Forelimb muscle (tissue), 1 donor: ENCODE results near the gene RAB3IL1. TPM values are rescaled to one million over a fixed set of nuclear protein-coding genes. Genes with fewer than 3 reads are reported as not detected.

Source experiments
- DNase-seq: peaks from one replicate; pipeline ENCODE4 v3.0.0-alpha.2; 2013; ENCODE audit warnings: low read depth
- polyA plus RNA-seq: library from polyadenylated mRNA; unstranded; fragments of 120-200 nt; gene quantifications from one replicate; pipeline ENCODE4 v1.2.1, GENCODE V29; 2013; ENCODE audit not compliant: insufficient read length

The RAB3IL1 gene
- polyA plus RNA-seq, 1 donor: 25.9 TPM

GRCh38 chr11:61905067-61905696 is 12.2 kb downstream of the RAB3IL1 start:
- no peak for DNase-seq

DNA sequence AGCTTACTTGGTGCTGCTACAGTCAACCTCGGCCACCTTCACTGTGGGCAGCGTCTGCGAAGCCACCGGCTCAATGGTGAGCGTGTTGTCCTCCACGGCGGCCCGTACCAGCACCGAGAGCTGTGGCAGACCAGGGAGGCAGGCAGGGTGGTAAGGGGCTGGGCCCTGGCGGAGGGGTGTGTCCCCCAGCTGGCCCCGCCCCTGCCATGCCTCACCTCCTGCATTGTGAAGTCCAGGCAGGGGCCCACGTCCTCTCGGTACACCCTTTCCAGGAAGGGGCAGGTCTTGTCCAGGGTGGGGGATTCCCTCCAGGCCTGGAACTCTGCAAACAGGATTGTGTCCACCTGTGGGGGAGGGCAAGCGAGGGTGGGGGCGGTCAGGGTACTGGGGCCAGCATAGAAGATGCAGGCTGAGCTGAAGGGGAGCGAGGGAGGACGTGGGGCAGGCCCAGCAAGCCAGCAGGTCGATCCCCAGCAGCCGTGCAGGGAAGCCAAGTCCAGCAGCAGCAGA is 12.8 kb downstream of the RAB3IL1 start:
- DNase-seq: no peak

DNA sequence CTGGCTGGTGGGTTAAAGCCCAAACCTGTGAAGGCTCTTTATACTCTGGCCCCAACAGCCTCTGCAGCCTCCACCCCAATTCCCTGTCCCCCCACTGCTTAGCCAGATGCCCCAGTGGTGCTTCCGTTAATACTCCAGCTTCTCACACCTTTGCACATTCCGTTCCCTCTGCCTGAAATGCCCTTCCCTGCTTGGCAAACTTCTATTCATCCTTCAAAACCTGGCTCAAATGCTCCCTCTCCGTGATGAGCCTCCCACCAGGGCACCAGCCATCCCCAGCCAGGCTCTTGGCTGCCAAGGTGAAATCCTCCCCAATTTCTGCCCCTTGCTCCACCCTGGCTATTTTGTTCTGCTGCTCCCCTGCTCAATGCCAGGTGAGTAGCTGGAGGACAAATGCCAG is 13.5 kb downstream of the RAB3IL1 start:
- DNase-seq: no peak

DNA sequence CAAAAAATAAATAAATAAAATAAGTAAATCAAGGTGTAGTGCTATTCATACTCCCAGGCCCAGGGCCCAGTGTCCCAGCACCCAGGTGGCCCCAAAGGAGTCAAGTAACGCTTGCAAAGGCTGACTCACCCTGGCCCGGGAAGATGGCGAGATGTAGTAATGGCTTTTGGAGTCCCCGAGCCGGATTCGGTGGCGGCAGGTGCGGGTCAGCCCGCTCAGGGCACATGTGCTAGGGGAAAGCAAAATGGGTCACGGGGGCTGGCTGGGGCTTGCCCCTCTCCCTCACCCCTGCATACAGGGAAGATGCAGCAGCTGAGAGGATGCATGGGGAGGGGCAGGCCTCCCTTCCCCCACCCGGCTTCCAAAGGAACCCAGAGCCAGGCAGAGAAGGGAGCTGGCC is 15.1 kb downstream of the RAB3IL1 start:
- DNase-seq: no peak

DNA sequence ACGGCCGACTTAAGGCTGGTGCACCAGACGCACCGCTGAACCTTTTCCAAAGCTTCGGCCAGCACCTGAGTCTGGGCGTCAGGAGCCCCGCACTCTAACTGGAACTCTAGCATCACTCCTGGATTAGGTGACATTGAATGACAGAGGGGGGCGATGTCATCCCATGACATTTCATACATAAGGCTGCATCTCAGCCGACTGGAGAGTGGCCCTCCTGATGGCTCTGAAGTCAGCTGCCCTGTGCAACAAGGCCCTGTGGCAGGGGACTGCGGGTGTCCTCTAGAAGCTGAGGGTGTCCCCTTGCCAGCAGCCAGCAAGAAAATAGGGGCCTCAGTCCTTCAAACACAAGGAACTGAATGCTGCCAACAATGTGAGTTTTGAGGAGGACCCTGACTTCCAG is 16.0 kb downstream of the RAB3IL1 start:
- DNase-seq: no peak

GRCh38 chr11:61900251-61900650 is 17.1 kb downstream of the RAB3IL1 start:
- DNase-seq: no peak

GRCh38 chr11:61899146-61899841 is 18.1 kb downstream of the RAB3IL1 start:
- no peak for DNase-seq

GRCh38 chr11:61898247-61898582 is 19.2 kb downstream of the RAB3IL1 start:
- DNase-seq: no peak

GRCh38 chr11:61897387-61898246 is 19.7 kb downstream of the RAB3IL1 start:
- no peak for DNase-seq

GRCh38 chr11:61896665-61897386 is 20.5 kb downstream of the RAB3IL1 start:
- no peak for DNase-seq

DNA sequence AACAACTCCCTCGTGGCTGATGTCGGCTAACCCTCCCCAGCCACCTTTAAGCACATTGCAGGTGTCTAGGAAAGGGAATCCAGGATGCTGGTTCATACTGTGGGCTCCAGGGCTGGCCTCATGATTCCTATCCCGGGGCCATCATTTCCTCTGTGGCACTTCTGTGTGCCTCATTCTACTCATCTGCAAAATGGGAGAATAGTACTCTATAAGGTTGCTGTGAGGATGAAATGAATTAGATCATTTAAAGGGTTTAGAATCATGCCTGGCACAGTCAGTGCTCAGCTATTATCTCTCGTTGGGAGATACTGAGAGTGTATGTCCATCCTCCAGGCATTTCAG is 21.7 kb downstream of the RAB3IL1 start:
- no peak for DNase-seq

DNA sequence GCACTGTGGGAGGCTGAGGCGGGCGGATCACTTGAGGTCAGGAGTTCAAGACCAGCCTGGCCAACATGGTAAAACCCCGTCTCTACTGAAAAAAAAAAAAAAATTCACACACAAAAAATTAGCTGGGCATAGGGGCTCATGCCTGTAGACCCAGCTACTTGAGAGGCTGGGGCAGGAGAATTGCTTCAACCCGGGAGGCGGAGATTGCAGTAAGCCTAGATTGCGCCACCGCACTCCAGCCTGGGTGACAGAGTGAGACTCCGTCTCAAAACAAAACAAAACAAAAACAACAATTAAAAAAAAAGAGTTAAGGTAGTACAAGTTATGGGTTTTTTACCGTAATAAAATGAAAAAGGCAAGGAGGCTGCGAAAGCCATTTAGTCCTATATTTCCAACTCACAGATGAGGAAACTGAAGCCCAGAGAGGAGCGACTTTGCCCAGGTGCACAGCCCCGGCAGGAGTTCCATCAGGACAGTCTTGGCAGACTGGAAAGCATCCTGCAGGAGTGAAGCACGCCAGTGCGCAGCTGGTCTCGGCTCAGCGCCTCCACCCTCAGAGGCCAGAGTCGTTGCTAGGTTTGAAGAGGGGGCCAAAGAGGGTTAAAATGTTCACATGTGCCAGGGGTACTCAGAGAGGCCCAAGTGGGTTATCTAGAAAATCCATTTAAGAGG is 22.2 kb downstream of the RAB3IL1 start:
- DNase-seq: no peak

- peak; percentile 72 for DNase-seq
Measured at GRCh38 chr11:61893981-61894380, 23.4 kb downstream of the RAB3IL1 start.

- DNase-seq: no peak
Measured at GRCh38 chr11:61892085-61892370, 25.3 kb downstream of the RAB3IL1 start.

DNA sequence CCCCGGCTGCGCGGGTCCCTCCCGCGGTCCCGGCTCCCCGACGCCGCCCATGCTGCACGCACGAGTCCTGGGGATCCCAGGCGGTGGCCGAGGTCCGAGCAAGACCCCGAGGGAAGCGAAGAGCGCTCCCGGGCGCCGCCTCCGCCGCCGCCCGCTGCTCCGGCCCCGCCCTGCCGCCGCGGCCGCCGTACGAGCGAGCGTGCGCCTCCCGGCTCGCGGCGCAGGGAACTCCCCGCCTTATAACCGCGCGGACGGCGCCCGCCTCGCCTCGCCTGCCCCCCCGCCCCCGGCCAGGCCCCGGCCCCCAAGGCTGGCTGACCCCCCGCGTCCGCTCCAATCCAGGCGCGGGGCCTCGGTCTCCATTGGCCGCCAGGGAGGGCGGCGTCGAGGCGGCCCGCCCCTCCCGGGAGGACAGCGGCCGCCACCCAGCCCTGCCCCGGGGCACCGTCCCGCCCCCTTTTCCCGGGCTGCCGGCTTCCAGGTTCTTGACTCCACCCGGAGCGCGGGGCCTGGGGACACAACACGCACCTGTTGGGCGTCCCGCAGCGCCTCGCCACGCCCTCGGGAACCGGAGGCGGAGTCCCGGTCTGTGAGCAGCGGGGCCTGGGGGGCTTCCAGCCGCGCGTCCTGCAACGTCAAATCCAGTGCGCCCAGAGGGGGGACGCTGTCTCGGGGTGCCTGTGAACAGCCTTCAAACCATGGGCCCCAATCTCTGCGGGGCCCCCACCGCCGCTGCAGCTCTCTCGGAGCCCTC is 25.9 kb downstream of the RAB3IL1 start, which contains the start of gene FADS3:
Gene FADS3, minus strand, starts transcription at position 215 of the 754 bp plus-strand sequence. Its CDS starts 164 bp downstream, at position 51.
- DNase-seq: no peak

GRCh38 chr11:61890529-61891330 is 26.6 kb downstream of the RAB3IL1 start:
- no peak for DNase-seq

- no peak for DNase-seq
Measured at GRCh38 chr11:61889831-61890230, 27.5 kb downstream of the RAB3IL1 start.

GRCh38 chr11:61888590-61888989 is 28.8 kb downstream of the RAB3IL1 start:
- no peak for DNase-seq

DNA sequence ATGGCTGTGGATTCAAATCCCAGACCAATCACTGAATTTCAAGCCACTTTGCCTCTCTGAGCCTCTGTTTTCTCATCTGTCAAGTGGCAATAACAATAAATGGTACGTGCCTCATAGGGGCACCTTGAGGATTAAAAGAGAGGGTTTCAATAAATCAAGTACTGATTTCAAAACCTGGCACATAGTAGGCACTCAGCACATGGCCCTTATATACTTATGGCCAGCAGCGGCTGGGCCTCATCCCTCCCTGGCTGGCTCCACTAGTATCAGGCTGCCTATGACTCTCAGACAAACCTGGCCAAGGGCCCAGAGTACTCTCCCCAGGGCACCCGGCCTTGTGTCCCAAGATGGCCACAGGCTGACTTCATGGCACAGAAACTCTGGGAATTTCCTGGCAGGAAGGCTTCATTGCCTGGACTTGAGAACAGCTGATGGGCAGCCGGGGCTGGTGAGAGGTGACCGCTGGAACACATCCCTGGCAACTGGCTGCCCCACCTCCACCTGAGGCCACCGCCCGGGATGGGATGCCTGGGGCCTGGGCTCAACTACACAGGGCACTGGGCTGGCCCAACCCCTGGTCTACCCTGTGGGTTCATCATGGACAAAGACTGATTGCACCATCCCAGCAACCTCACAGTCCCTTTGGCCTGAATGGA is 29.4 kb downstream of the RAB3IL1 start:
- DNase-seq: no peak
